HG02884 (cell line): ENCODE measurements around the gene ADAMTS12.

Source experiments
- ATAC-seq: cut with Tn5 transposase; IDR thresholded peaks from one replicate; pipeline ENCODE4 v1.9.1; 2021; ENCODE audit warnings: mild to moderate bottlenecking, moderate library complexity; ENCODE audit not compliant: unreplicated experiment

Gene ADAMTS12

GRCh38 chr5:33726422-33727165, 165.2 kb downstream of the ADAMTS12 start:
- ATAC-seq = no peak

GRCh38 chr5:33725806-33726205, 166.0 kb downstream of the ADAMTS12 start:
- ATAC-seq = no peak

- ATAC-seq = no peak
Observed at GRCh38 chr5:33721491-33722200, 170.1 kb downstream of the ADAMTS12 start.

GRCh38 chr5:33720176-33720575, 171.6 kb downstream of the ADAMTS12 start:
- no peak for ATAC-seq

- ATAC-seq = no peak
Observed at GRCh38 chr5:33719769-33720168, 172.0 kb downstream of the ADAMTS12 start.

- no peak for ATAC-seq
Observed at GRCh38 chr5:33715661-33716060, 176.1 kb downstream of the ADAMTS12 start.

- no peak for ATAC-seq
Observed at GRCh38 chr5:33713136-33713765, 178.5 kb downstream of the ADAMTS12 start.

- no peak for ATAC-seq
Observed at GRCh38 chr5:33712664-33713063, 179.1 kb downstream of the ADAMTS12 start.

- ATAC-seq = no peak
Observed at GRCh38 chr5:33711094-33711679, 180.6 kb downstream of the ADAMTS12 start.

GRCh38 chr5:33702867-33703266, 188.9 kb downstream of the ADAMTS12 start:
- no peak for ATAC-seq

- no peak for ATAC-seq
Observed at GRCh38 chr5:33701951-33702350, 189.8 kb downstream of the ADAMTS12 start.

GRCh38 chr5:33701251-33701650, 190.5 kb downstream of the ADAMTS12 start:
- no peak for ATAC-seq

- no peak for ATAC-seq
Observed at GRCh38 chr5:33696411-33696810, 195.4 kb downstream of the ADAMTS12 start.

- ATAC-seq = no peak
Observed at GRCh38 chr5:33692980-33693379, 198.8 kb downstream of the ADAMTS12 start.

- ATAC-seq = no peak
Observed at GRCh38 chr5:33691856-33692255, 199.9 kb downstream of the ADAMTS12 start.

GRCh38 chr5:33690374-33691135, 201.2 kb downstream of the ADAMTS12 start:
- no peak for ATAC-seq

GRCh38 chr5:33688526-33688925, 203.3 kb downstream of the ADAMTS12 start:
- ATAC-seq = no peak

- no peak for ATAC-seq
Observed at GRCh38 chr5:33688066-33688465, 203.7 kb downstream of the ADAMTS12 start.

- no peak for ATAC-seq
Observed at GRCh38 chr5:33685873-33686755, 205.7 kb downstream of the ADAMTS12 start.
